HG02970 (cell line): Measurements from ENCODE around the gene IRF7.

ENCODE experiments used
- ATAC-seq: cut with Tn5 transposase; IDR thresholded peaks from one replicate; pipeline ENCODE4 v1.9.1; 2021; ENCODE audit warnings: mild to moderate bottlenecking, moderate library complexity, moderate number of reproducible peaks; ENCODE audit not compliant: unreplicated experiment, low FRiP score

Gene IRF7

DNA sequence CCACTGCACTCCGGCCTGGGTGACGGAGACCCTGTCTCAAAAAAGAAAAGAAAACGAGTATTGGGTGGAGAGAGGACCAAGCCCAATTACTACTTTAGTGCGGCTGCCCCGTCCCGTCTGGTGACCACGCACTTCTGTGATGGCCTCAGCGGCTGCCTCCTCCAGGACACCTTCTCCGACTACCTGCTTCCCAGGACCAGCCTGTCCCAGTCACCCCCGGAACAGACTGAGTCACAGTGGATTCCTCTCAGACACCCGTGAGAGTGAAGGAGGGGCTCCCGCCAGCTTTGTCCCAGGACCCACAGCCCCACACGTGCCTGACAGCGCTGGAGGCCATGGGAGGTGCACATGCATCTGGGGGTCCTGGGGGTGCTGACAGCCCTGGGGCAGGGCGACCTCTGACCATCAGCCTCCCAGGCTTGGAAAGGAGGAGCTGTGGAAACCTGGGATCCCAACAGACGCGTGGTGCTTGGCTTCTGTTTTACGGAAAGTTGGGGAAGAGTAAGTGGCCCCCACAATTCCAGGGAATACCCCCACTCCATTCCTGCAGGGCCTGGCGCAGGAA, 26.1 kb upstream of the IRF7 start:
- no peak for ATAC-seq

DNA sequence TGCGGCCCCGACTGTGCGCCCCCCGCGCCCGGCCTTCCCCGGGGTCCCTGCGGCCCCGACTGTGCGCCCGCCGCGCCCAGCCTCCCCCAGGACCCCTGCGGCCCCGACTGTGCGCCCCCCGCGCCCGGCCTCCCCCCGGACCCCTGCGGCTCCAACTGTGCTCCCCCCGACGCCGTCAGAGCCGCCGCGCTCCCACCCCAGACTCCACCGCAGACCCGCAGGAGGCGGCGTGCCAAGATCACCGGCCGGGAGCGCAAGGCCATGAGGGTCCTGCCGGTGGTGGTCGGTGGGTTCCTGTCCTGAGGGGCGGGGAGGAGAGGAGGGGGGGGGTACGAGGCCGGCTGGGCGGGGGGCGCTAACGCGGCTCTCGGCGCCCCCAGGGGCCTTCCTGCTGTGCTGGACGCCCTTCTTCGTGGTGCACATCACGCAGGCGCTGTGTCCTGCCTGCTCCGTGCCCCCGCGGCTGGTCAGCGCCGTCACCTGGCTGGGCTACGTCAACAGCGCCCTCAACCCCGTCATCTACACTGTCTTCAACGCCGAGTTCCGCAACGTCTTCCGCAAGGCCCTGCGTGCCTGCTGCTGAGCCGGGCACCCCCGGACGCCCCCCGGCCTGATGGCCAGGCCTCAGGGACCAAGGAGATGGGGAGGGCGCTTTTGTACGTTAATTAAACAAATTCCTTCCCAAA, 24.4 kb upstream of the IRF7 start:
- ATAC-seq, result no peak

DNA sequence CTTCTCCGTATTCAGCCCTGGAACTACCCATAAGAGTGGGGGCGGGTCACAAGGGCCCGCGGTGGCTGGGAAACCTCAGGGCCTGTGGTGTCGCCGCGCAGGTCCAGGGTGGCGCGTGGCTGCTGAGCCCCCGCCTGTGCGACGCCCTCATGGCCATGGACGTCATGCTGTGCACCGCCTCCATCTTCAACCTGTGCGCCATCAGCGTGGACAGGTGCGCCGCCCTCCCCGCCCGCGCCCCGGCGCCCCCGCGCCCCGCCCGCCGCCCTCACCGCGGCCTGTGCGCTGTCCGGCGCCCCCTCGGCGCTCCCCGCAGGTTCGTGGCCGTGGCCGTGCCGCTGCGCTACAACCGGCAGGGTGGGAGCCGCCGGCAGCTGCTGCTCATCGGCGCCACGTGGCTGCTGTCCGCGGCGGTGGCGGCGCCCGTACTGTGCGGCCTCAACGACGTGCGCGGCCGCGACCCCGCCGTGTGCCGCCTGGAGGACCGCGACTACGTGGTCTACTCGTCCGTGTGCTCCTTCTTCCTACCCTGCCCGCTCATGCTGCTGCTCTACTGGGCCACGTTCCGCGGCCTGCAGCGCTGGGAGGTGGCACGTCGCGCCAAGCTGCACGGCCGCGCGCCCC, 23.7 kb upstream of the IRF7 start:
- no peak for ATAC-seq

DNA sequence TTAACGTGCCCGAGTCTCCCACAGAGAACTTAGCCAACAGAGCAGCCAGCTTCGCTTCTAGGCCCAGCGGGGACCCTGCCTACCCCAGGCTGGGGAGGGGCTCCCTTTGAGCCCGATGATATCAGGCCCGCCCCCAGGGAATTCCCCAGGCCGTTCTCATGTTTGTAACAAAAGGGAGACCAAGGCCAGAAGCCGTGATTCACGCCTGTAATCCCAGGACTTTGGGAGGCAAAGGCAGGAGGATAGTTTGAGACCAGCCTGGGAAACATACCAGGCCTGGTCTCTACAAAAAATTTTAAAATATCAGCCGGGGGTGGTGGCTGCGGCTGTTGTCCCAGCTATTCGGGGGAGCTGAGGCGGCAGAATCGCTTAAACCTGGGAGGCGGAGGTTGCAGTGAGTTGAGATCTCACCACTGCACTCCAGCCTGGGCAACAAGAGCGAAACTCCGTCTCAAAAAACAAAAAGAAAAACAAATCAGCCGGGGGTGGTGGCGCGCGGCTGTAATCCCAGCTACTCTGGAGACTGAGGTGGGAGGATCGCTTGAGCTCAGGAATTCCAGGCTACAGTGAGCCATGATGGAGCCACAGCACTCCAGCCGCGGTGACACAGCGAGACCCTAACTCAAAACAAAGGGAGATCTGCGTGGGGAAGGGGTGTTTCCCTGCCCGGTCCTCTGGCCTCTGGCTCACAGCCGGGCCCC, 23.0 kb upstream of the IRF7 start:
- no peak for ATAC-seq

GRCh38 chr11:637593-638521, 22.1 kb upstream of the IRF7 start:
- no peak for ATAC-seq

GRCh38 chr11:637333-637592, 21.5 kb upstream of the IRF7 start:
- no peak for ATAC-seq

GRCh38 chr11:636511-637332, 21.0 kb upstream of the IRF7 start, which contains the start of gene DRD4:
DRD4 (plus strand) TSS chr11:637269; CDS start chr11:637305, 36 bp downstream.
- ATAC-seq, result no peak

- no peak for ATAC-seq
Observed at GRCh38 chr11:635945-636510, 20.3 kb upstream of the IRF7 start.

DNA sequence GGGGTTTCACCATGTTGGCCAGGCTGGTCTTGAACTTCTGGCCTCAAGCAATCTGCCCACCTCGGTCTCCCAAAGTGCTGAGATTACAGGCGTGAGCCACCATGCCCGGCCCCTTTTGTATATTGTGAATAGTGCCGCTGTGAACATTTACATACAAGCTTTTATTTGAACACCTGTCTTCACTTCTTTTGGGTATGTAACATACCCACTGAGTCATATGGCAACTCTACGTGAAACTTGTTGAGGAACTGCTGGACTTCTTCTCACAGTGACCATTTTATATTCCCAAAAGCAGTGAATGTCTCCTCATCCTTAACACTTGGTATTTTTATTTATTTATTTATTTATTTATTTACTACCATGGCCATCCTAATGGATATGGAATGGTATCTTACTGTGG, 15.1 kb upstream of the IRF7 start:
- ATAC-seq, result no peak

GRCh38 chr11:629237-629583, 13.5 kb upstream of the IRF7 start:
- no peak for ATAC-seq

DNA sequence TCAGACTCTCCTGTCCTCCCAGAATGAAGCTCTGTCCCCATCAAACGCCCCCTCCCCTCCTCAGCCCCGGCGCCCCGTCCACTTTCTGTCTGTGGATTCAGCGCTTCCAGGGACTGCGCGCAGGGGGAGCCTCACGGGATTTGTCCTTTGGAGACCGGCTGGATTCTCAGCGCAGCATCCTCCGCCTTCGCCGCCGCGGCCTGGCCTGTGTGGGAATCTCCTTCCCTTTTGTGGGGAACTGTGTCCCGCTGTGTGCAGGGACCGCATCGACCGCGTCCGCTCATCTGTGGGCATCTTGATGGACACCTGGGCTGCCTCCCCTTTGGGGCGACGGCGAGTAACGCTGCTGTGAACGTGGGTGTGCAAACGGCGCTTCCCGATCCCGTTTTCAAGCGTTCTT, 12.3 kb upstream of the IRF7 start:
- ATAC-seq, result no peak

DNA sequence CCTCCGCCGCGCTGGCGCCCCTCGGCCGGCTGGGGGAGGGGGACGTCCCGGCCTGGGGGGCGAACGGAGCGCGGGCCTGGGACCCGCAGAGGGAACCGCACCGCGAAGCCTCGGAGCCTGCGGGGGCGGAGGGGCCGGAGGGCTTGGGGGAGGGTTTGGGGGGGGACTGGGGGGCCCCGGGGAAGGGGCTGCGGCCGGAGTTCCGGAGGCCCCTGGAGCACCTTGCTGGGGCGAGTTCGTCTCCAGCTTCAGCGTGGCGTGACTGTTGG, 11.5 kb upstream of the IRF7 start:
- no peak for ATAC-seq

GRCh38 chr11:626475-627307, 10.9 kb upstream of the IRF7 start, which contains the start of gene SCT:
SCT (minus strand) TSS chr11:627181; CDS start chr11:627143, 38 bp downstream.
- ATAC-seq, result no peak

- ATAC-seq, result no peak
Observed at GRCh38 chr11:625636-626268, 10.0 kb upstream of the IRF7 start.

GRCh38 chr11:624705-625635, 9.2 kb upstream of the IRF7 start, which contains the start of gene CDHR5:
CDHR5 (minus strand) TSS chr11:624955; CDS start chr11:624902, 53 bp downstream.
- ATAC-seq, result no peak

DNA sequence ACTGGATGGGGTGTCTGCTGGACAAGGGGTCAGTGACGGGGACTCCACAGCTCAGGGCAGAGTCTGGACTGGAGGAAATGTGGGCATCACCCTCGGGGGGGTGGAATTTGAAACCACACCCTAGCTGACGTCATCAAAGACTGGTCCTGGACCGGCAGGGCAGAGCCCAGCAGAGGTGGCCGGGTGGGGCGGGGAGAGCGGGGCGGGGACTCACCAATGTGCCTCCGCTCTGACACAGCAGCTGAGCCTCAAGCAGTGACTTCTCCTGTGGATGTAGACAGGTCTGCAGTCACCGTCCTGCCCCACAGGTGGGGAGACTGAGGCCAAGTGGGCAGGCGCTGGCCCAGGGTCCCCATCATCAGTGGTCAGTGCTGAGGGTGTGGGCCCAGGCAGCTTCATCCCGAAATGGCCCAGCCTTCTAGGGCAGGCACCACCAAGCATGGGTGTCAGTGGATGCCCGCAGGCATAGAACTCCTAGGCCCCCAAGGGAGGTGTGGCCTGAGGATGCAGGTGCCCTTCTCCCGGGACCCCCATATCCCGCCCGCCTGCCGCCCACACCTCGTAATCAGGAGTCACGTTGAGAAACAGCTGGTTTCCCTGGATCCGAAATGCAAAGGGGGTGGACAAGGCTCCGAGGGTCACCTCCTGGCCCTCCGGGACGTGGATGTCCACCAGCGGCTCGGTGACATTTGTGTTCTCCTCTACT, 8.4 kb upstream of the IRF7 start:
- no peak for ATAC-seq
